Tibial nerve (tissue), 4 donors: ENCODE results near the gene TMEM185B. TPM values are rescaled to one million over a fixed set of nuclear protein-coding genes. Genes with fewer than 3 reads are reported as not detected.

Experiments
- DNase-seq, 2 donors: peaks; one replicate each; pipeline ENCODE4 v3.0.0-alpha.2; 2019; ENCODE audit warnings: low spot score in 2 of 2
- H3K27ac ChIP-seq, 4 donors: fragments of 200-600 bp; sonication (generic) in 3 of 4; one replicate each; pipeline ENCODE4 v1.5.1; 2017 to 2019; ENCODE audit warnings: mild to moderate bottlenecking in 1 of 4
- H3K27me3 ChIP-seq, 2 donors: fragments of 200-600 bp; sonication (generic) in 1 of 2; one replicate each; pipeline versions ENCODE4 v1.5.1 to v1.6.0; 2017 to 2019
- H3K36me3 ChIP-seq, 3 donors: fragments of 200-600 bp; sonication (generic); one replicate each; pipeline ENCODE4 v1.5.1; 2018 to 2019
- H3K4me1 ChIP-seq, 4 donors: fragments of 200-600 bp; sonication (generic) in 3 of 4; one replicate each; pipeline ENCODE4 v1.5.1; 2017 to 2019
- H3K4me3 ChIP-seq, 4 donors: fragments of 200-600 bp; sonication (generic) in 3 of 4; one replicate each; pipeline ENCODE4 v1.5.1; 2017 to 2019; ENCODE audit warnings: mild to moderate bottlenecking in 1 of 4, moderate library complexity in 1 of 4
- H3K9me3 ChIP-seq, 4 donors: fragments of 200-600 bp; sonication (generic) in 3 of 4; one replicate each; pipeline ENCODE4 v1.5.1; 2017 to 2019
- EP300 ChIP-seq, 2 donors: sonication (generic); formaldehyde crosslinking; IDR thresholded peaks; one replicate each; pipeline ENCODE4 v1.6.1; 2017; ENCODE audit warnings: antibody characterized with exemption in 2 of 2, mild to moderate bottlenecking in 1 of 2
- POLR2A ChIP-seq, 2 donors: fragments of 450-650 bp; IDR thresholded peaks; one replicate each; pipeline ENCODE4 v1.6.1; 2017; ENCODE audit warnings: antibody characterized with exemption in 2 of 2, mild to moderate bottlenecking in 2 of 2, moderate library complexity in 2 of 2
- WGBS, 2 donors: methylation state at CpG; one replicate each; pipeline ENCODE4 v1.1.5; 2018; 5-methylcytosine and 5-hydroxymethylcytosine counted together
- total RNA-seq, 4 donors: library from RNA; depleted of rRNA; stranded (reverse); fragments of >200 nt; gene quantifications; one replicate each; pipeline ENCODE4 v1.1.0, GENCODE V29; 2016
- TF ChIP-seq, protein P1 (sequence below), 5 experiments: fragments of 200-600 bp in 3 of 5; fragments of 450-650 bp in 2 of 5; sonication (generic) in 3 of 5; IDR thresholded peaks; one replicate each; pipeline ENCODE4 v1.5.1; 2016 to 2019; ENCODE audit warnings: antibody characterized with exemption in 5 of 5, mild to moderate bottlenecking in 3 of 5, moderate library complexity in 2 of 5

TMEM185B gene
- total RNA-seq, 4 donors from 2014 or later, result 20.5 to 38.1 (median 35.5) TPM

DNA sequence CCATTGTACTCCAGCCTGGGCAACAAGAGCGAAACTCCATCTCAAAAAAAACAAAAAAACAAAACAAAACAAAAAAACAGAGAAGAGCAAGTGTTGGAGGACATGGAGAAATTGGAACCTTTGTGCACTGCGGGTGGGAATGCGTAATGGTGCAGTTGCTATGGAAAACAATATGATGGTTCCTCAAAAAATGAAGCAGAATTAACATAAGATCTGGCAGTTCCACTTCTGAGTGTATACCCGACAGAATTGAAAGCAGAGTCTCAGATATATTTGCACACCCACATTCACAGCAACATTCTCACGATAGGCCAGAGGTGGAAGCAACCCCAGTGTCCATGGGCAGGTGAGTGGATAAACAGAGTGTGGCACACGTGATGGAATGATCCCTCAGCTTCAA is 18.5 kb upstream of the TMEM185B start:
- WGBS, 2 donors, result 79 to 80% methylated on average over 6 of the region's 6 CpGs
- no peak for DNase-seq

DNA sequence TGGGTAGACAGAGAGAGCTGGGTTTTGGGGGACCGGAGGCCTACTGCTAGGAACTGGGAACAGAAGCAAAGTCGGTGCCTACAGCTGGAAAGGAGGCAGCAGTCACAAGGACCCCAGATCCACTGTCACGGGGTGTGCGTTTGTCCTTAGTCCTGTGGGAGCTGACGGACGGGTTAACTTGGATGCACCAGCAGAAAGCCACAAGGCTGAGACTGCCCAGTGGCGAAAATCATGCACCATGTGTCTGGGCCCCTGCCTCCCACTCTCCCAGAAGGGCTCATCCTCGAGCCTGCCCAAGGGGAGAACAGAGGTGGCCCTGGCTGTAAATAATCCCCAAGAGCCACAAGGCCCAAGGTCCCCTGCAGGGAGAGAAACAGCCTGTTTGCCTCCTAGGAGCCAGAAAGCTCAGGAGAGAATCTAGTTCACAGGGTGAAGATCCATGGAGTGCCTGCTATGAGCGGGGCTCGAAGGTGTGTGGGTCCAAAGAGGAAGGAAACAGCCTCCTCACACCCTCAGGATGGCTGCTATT is 17.8 kb upstream of the TMEM185B start:
- no peak overlapping the region for H3K27ac ChIP-seq
- H3K36me3 ChIP-seq, result no peaks in the 10 kb centered on the region
- DNase-seq, result no peak
- H3K9me3 ChIP-seq, result no peaks in the 10 kb centered on the region
- TF ChIP-seq, protein P1, sequence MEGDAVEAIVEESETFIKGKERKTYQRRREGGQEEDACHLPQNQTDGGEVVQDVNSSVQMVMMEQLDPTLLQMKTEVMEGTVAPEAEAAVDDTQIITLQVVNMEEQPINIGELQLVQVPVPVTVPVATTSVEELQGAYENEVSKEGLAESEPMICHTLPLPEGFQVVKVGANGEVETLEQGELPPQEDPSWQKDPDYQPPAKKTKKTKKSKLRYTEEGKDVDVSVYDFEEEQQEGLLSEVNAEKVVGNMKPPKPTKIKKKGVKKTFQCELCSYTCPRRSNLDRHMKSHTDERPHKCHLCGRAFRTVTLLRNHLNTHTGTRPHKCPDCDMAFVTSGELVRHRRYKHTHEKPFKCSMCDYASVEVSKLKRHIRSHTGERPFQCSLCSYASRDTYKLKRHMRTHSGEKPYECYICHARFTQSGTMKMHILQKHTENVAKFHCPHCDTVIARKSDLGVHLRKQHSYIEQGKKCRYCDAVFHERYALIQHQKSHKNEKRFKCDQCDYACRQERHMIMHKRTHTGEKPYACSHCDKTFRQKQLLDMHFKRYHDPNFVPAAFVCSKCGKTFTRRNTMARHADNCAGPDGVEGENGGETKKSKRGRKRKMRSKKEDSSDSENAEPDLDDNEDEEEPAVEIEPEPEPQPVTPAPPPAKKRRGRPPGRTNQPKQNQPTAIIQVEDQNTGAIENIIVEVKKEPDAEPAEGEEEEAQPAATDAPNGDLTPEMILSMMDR (IDR thresholded peaks at IDR 0.05), result no peak
- TF ChIP-seq EP300 (IDR thresholded peaks at IDR 0.05), result no peak
- no peak for TF ChIP-seq POLR2A (IDR thresholded peaks at IDR 0.05)
- peaks cover 0 to 10% of the 10 kb centered on the region in 2 donors for H3K27me3 ChIP-seq
- WGBS, 2 donors, result 88 to 90% methylated on average over 10 of the region's 10 CpGs
- peaks cover 0 to 20% (median 9%) of the 10 kb centered on the region in 4 donors for H3K4me1 ChIP-seq
- no peak overlapping the region for H3K4me3 ChIP-seq

More for the DNA sequence above, 18.5 kb upstream of the TMEM185B start:
- H3K4me3 ChIP-seq, result no peak overlapping the region
- H3K27me3 ChIP-seq, result peaks cover 0 to 10% of the 10 kb centered on the region in 2 donors
- H3K27ac ChIP-seq, result no peak overlapping the region
- H3K9me3 ChIP-seq, result no peaks in the 10 kb centered on the region
- H3K36me3 ChIP-seq, result no peaks in the 10 kb centered on the region
- H3K4me1 ChIP-seq, result peaks cover 0 to 20% (median 10%) of the 10 kb centered on the region in 4 donors
- TF ChIP-seq EP300 (IDR thresholded peaks at IDR 0.05), result no peak
- TF ChIP-seq POLR2A (IDR thresholded peaks at IDR 0.05), result no peak
- TF ChIP-seq, protein P1 (IDR thresholded peaks at IDR 0.05), result no peak

DNA sequence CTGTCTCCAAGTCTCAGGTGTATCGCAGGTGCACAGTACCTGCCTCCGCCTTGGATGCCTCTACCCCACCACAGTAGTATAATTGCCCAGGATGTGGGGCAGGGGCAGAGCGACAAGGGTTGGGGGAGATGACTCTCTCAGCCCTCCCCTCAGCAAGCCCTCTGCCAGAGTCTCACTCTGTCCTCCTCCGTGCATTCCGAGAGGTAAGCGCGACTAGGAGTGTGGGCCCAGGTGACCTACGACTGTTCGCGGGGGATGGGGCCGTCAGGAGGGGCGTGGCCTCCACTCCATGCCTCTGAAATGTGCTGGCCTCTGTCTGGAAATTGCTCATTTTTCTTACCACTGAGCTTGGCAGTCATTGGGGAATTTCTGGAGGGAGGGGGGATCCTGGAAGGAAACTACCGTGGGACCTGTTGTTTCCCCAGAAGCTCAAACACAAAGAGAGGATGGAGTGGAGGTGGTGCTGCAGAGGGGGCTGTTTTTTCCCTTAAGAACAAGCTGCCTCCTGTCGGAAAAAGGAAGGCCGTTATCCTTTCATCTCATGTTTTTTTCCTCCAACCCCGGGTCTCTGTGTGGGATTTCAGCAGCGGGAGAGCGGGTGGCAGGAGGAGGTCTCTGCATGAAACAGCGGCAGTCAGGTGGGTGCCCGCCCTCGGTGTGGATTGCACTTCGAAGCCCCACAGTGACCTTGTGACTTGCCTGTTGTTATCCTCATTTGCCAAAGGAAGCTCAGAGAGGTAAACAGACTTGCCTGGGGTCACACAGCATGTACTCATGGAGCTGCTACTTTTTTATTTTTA is 16.5 kb upstream of the TMEM185B start:
- Histone ChIP-seq H3K27me3 (peaks cover 0 to 10% of the 10 kb centered on the region in 2 donors), H3K4me1 (peaks cover 0 to 15% (median 5%) of the 10 kb centered on the region in 4 donors), H3K27ac (peak overlapping the region in 2 of 4 donors; percentile 58 to 67), H3K36me3 (no peaks in the 10 kb centered on the region), H3K4me3 (no peak overlapping the region), H3K9me3 (no peaks in the 10 kb centered on the region)
- DNase-seq, result no peak
- WGBS, 2 donors, result 36 to 44% methylated on average over 22 of the region's 22 CpGs
- TF ChIP-seq, protein P1 (IDR thresholded peaks at IDR 0.05), result no peak

DNA sequence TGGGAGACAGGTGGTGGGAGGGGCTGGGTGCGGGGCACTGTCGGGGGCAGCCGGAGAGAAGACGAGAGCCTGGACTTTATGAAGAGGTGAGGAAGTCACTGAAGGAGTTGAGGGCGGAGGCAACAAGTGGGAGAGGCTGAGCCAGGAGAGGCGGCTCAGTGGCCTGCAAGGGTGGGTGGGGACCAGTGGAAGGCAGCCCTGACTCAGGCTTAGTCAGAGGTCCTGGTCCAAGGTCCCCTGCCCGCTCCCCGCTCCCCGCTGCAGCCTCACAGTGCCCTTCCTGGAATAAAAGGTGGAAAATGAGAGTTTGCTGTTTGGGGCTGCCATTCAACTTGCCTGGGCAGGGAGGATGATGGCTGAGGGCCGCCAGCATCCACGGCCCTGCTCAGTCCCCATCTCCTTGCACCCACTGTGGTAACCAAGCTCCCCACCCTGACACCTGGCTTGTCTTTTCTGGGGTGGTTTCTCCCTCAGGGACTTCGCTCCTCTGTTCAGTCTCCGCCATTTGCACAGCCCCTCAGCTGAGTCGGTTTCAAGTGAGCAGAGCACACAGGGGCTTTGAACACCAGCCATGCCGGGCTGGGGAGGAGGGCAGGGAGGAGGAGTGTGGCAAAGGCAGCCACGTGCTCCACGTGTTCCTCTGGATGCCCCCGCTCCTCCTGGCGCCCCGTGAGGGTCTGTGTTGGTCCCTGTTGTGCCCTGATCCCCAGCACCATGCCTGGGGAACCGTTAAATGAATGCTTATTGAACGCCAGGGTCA is 15.7 kb upstream of the TMEM185B start:
- no peaks in the 10 kb centered on the region for H3K9me3 ChIP-seq
- no peak for DNase-seq
- WGBS, 2 donors, result 77% methylated on average over 21 to 22 of the region's 22 CpGs
- peak overlapping the region in 2 of 4 donors; percentile 58 to 67 for H3K27ac ChIP-seq
- TF ChIP-seq EP300 (IDR thresholded peaks at IDR 0.05) (no peak), POLR2A (IDR thresholded peaks at IDR 0.05) (no peak)
- TF ChIP-seq, protein P1 (IDR thresholded peaks at IDR 0.05), result no peak
- H3K27me3 ChIP-seq, result peaks cover 0 to 10% of the 10 kb centered on the region in 2 donors
- peaks cover 0 to 15% (median 5%) of the 10 kb centered on the region in 4 donors for H3K4me1 ChIP-seq
- no peaks in the 10 kb centered on the region for H3K36me3 ChIP-seq
- no peak overlapping the region for H3K4me3 ChIP-seq
